ENCODE measurements around the gene OPRM1.

GRCh38 chr6:154166140-154166539, 127.1 kb downstream of the OPRM1 start:
- TF ChIP-seq CTCF (IDR thresholded peaks at IDR 0.05), result no peak
- no peak for TF ChIP-seq EZH2 (IDR thresholded peaks at IDR 0.05; ENCODE audit: borderline replicate concordance, insufficient read depth, low read depth, low read length, poor library complexity, severe bottlenecking)
